Right renal cortex interstitium (tissue), 3 donors: Measurements from ENCODE around the gene KCNJ3. TPM values are rescaled to one million over a fixed set of nuclear protein-coding genes. Genes with fewer than 3 reads are reported as not detected.

ENCODE experiments used
- DNase-seq, 3 donors: peaks; one replicate each; pipeline ENCODE4 v3.0.0-alpha.2; 2013; ENCODE audit warnings: low read depth in 3 of 3, low spot score in 2 of 3
- polyA plus RNA-seq, 3 donors: library from polyadenylated mRNA; unstranded; fragments of 120-200 nt; gene quantifications; one replicate each; pipeline ENCODE4 v1.2.1, GENCODE V29; 2013; ENCODE audit not compliant: insufficient read length in 3 of 3

KCNJ3 gene, protein sequence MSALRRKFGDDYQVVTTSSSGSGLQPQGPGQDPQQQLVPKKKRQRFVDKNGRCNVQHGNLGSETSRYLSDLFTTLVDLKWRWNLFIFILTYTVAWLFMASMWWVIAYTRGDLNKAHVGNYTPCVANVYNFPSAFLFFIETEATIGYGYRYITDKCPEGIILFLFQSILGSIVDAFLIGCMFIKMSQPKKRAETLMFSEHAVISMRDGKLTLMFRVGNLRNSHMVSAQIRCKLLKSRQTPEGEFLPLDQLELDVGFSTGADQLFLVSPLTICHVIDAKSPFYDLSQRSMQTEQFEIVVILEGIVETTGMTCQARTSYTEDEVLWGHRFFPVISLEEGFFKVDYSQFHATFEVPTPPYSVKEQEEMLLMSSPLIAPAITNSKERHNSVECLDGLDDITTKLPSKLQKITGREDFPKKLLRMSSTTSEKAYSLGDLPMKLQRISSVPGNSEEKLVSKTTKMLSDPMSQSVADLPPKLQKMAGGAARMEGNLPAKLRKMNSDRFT
- 1 to 10 TPM; 6.4 to 9.5 (median 7.9) TPM for polyA plus RNA-seq

DNA sequence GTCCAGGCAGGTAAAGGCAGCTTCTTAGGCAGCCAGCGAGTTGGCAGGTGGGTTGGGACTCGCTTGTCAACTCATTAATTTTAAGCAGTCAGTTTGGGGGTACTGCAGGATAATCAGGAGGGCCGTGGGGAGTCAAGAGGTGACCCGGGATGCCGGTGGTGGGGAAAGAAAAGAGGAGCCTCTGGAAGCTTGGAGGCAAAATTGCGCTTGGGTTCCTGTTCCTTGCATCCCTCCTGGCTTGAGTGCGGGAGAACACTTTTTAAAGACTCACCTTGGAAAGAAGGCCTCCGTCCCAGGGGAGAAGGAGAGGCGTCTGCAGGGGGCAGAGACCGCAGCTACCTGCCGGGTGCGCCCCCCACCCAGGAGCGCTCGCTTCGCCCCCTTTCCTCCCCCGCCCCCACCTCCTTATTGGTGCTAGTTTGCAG lies at the start of gene KCNJ3:
TSS of gene KCNJ3 (plus strand) at position 400 of the 425 bp plus-strand sequence. CDS start 81 bp downstream, outside the sequence.
- DNase-seq: no peak

DNA sequence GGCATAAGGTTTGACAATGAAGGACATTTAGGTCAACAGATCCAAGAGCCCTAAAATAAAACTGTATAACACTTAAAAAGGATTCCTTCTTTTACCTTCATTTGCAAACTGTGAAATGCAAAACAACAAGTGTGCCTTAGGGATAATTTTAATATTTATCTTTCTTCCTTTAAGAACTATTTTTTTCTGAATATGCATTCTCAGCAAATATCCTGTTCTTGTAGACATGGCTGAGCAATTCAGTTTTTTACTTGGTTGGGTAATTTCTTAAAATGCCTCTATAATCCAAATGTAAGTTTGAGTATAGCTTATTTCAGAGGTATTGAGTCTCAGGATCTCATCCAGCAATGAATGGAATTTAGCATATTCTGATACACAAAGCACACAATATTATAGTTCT lies 43.0 kb upstream of the KCNJ3 start:
- DNase-seq: no peak

DNA sequence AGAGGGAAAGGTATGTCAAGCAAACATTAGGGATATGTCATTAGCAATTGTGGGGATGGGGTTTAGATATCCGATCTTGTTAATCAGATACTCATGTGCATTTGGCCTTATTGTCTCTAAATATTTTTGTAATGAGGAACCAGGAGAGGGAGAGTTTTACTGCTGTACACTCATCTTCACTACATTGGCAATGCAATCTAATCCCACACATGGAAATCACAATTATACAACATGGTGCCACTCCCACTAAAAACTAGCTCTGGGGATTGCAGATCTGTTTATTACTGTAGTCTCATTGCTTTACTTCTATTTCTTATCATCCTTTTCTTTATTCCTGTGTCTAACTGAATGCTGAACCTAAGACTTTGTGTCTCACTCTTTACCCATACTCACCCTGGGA lies 39.6 kb upstream of the KCNJ3 start:
- no peak for DNase-seq

DNA sequence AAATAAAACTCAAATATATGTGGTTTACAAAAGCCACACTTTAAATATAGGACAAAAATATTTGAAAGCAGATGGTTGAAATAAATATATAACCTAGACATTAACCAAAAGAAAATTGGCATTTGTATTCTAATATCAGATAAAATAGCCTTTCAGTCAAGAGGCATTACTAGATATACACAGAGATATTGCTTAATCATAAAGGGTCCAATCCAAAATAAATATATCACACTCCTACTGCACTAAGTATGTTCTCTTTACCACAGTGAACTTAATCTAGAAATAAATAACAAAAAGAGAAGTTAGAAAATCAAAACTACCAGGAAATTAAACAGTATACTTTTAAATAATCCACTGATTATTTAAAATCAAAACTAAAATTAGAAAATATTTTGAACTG lies 34.2 kb upstream of the KCNJ3 start:
- DNase-seq: no peak

DNA sequence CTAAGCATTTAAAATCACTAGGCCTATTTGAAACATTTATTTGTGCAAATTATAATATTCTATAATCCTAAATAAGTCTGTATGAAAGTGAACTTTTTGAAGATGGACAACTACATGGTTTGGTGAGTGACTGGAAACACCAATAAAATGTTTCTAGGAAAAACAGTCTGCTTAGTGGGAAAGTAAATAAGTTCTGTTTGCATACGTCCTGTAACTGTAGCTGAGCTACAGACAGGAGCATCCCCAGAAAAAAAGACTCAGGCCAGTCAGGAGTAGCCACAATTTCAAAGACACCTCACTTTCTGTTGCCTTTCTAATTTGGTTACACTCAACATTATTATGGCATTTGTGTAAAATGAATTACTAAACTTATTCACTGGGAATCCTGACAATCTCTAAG lies 28.4 kb upstream of the KCNJ3 start:
- DNase-seq: no peak

DNA sequence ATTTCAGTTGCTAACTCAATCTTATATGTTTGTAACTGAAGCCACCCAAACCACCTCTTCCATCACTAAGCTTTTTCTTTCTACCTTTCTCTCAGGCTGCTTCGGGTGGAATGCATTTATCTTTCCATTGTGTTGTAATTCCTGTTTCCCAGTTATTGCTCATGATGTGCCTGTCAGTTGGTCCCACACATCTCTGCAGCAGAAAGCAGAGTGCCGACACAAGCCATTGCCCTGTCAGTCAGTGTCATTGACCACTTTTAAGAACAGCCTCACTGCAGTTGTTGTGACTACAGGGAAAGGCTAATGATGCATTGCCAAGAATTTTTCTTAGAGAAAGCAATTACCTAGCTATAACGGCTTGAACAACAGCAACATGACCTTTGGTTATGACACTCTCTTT lies 24.8 kb upstream of the KCNJ3 start:
- DNase-seq: no peak

DNA sequence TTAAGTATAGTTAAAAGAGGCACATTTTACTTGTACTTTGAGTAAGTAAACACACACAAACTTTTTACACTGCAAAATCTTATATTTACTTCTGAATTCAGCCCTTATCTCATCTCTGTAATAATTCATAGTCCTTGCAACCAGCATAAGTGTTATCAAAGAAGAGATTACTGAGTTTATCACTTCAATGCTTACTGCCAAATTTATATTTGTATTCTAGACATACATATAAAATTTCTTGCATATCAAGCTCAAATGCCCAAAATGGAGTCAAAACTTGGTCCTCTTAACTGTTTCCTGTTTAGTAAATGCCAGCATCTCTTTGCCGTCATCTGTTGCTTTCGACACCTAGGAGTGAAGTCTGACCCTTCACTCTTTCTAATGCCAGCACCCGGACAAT lies 21.1 kb upstream of the KCNJ3 start:
- no peak for DNase-seq

DNA sequence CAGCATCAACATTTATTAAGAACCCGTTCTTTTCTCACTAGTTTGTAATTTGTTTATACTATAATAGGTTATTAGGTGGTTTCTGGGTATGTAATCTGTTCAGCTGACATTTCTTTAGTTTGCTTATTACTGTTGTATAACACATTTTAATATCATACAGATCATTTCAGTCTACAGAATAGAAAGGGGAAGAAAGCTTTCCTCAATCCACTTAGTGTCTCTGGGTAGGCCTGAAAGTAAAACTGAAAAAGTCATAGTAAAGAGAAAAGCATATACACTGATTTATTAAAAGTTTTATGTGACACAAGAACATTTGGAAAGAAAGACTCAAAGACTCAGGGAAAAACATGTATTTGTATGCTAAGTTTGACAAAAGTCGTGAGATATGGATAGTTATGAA lies 16.8 kb upstream of the KCNJ3 start:
- no peak for DNase-seq

DNA sequence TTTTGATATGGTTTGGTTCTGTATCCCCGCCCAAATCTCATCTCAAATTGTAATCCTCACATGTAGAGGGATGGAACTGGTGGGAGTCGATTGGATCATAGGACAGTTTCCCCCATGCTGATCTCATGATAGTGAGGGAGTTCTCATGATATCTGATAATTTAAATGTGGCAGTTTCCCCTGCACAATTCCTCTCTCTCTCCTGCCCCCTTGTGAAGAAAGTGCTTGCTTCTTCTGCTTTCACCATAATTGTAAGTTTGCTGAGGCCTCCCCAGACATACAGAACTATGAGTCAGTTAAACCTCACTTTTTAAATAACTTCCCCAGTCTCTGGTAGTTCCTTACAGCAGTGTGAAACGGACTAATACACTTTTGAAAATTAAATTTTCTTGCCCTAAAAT lies 12.3 kb upstream of the KCNJ3 start:
- no peak for DNase-seq

DNA sequence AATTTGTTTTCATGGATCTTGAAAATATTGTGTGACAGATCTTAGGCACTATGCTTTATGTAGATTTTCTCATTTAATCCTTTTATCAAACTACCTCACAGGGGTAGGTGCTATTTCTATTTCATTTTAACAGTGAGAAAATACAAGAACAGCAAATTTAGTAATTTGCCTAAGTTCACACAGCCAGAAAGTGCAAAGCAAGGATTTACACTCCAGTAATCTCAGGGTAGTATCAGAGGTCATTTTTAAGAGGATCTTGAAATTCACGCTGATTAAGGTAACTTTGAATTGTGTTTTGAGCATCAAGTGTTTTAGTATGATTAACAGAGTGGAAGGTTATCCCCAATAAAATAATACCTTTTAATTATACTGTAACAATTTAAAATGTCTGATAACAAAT lies 10.1 kb upstream of the KCNJ3 start:
- DNase-seq: no peak

DNA sequence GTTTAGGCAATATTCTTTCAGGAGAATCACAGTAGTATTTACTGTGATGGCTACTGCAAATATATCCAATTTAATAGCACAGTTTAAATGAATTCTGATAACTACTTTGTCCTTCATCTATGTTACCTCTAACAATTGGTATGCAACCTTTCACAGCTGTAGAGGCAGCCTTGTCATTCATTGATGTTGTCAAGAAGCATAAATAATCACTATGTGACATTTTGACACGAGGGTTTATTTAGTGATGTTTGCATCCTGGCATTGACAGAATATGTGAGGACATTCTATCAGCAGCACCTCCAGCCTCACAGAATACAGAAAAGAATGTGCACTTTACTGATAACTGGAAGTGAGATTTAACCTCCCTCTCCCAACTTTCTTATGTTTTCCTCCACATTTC lies 9.3 kb upstream of the KCNJ3 start:
- DNase-seq: no peak

DNA sequence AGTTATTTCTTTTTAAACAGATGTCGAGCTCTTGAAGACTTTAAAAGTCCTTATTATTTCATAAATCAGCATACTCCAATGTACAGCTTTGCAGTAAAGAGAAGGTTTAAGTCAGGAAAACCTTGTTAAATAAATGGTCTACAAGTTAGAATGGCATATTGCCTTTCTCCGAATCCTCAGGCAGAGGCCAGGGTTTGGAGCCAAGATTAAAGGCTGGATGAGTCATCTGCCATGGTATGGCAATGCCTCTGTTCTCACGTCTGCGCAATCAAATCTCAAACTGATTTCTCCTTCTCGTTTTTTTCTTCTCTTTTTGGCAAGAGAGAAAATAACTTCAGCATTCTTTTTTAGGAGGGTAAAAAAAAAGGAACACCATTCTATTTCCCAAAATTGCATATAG lies 5.6 kb upstream of the KCNJ3 start:
- DNase-seq: no peak

DNA sequence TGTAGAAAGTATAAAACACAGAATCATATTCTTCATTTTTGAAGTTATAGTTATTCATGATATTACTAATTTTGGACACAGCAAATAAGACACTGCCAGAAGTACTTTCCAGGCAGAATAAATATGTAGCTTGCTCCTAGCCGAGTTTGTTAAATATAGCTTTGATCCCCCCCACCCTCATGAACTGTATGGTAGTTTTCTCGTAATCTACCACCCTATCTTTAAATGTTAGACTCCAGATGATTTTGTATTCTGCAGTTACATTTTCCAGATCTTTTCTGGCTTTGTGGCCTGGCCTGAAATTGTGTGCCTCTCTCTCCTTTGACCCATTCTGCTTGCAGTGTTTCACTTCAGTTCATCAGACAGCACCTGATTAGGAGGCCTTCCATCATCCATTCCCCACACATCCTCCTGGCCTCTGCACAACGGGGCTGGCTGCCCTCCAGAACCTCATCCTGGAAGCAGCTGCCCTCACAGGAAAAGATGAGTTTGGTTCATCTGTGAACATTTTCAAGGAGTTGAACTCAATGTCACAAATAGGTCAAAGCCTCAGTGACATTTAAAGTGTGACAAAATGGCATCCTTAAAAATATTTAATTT lies 4.7 kb upstream of the KCNJ3 start:
- DNase-seq: no peak

DNA sequence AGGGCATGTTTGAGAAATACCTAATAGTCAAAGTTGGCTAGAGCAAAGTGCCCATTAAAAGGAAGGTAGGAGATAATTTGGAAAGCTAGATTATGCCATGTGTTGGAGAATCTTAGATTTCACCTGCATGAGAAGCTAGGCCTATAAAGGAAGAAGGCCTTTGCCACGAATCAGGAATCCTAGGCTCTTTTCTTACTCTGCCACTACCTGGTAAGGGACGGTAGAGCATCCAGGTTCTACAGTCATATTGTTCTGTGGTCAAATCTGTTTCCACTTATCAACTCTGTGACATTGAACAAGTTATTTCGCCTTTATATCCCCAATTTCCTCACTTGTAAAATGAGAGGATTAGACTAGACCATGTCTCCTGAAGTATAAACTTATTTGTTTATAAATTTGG lies 3.6 kb upstream of the KCNJ3 start:
- no peak for DNase-seq

DNA sequence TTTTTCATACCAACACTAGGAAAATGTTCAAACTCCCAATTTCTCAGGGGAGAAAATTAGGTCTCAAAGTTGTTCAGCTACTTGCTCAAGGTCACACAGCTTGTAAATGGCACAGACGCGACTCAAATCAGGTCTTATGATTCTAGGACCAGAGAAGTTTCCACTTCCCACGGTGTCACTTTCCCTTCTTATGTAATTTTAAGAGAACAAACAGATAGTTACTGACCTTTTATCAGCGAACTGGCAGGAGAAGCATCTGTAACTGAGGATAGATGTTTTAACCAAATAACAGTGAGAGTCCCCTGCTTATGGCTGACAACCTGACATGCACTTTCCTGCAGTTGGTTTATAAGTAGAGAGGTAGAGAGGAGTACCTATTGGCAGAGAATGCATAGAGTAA lies 2.1 kb upstream of the KCNJ3 start:
- DNase-seq: no peak

DNA sequence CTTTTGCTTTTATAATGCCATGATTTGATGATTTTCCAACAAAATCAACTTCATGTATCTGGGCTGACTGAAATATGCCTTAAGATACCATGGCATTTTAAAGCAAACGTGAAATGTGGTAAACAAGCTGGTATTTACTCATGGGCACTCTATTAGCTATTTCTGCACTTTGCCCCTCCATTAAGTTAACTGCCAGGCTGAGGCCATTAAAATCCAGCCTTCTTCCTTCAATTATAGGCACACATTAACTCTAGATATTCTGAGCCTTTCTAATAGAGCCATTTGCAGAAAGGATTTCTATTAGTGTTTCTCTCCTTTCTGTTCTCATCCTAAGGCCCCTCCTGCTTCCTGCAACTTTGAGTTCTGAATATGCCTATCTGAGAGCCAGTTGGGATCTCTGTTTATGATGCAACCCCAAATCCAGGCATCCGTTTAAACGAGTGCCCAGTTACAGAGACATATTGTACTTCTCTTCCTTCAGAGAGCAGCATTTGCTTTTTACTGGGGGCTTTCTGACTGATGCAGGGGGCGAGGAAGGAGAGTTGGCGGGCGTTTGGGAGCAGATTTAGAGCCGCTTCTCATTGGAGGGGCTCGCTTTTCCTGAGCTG lies 1.6 kb upstream of the KCNJ3 start:
- DNase-seq: no peak

DNA sequence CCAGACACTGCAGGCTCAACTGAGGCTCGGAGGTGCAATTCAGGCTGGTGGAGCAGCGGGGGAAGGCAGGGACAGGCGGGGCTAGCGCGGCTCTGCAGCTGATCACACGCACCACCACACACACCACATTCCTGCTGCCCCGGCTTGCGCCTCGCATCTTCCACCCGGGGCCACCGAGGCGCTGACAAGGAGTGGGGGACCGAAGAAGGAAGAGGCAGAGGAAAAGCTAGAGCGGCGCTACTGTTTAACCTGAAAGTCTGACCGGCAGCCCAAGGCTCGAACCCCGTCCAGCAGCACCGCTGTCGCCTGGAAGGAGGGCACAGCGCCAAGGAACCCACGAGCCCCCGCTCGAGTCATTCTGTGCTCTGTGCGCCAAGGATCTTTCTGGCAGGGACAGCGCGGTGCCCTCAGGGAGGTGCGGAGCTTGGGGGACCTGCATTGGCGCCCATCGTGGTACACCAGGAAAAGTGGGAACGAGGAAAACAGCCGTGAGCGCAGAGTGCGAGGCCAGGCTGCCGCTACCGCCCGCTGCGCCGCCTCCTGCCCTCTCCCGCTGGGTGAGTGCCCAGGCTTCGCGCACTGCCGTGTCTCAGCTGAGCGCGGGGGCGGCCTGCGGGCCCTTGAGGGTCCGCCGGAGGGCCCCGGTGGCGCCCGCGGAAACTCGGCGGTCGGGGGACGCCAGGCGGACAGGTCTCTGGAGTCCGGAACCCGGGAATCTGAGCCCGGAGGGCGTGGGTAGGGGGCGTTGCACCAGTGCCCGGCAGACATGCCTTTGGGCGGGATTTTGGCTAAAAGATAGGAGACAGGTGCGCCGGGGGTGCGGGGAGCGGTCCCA lies 860 bp upstream of the KCNJ3 start:
- no peak for DNase-seq

DNA sequence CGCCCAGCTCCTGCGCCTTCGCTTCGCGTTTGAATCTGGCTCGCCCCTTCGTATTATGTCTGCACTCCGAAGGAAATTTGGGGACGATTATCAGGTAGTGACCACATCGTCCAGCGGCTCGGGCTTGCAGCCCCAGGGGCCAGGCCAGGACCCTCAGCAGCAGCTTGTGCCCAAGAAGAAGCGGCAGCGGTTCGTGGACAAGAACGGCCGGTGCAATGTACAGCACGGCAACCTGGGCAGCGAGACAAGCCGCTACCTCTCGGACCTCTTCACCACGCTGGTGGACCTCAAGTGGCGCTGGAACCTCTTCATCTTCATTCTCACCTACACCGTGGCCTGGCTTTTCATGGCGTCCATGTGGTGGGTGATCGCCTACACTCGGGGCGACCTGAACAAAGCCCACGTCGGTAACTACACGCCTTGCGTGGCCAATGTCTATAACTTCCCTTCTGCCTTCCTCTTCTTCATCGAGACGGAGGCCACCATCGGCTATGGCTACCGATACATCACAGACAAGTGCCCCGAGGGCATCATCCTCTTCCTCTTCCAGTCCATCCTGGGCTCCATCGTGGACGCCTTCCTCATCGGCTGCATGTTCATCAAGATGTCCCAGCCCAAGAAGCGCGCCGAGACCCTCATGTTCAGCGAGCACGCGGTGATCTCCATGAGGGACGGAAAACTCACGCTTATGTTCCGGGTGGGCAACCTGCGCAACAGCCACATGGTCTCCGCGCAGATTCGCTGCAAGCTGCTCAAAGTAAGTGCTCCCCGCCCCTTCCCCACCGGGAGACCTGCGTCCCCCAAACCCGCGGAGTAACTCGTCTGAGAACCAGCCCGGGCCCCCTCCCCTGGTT lies 453 bp downstream of the KCNJ3 start:
- no peak for DNase-seq

DNA sequence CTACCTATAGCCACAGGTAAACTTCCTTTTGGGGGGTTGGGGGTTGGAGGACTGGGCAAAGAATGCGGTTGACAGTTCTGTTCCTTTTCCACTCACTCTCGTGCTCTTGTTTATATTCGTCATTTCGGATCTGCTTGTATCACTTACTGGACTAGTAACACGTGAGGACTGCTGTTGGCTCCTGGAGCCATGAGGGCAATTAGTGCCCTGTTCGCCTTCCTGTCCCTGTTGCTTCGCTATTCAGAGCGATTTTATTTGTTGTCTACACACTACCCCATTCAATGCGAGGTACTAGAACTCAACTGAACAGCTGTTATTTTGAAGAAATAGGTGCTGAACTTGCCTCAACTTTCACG lies 1.1 kb downstream of the KCNJ3 start:
- DNase-seq: no peak

DNA sequence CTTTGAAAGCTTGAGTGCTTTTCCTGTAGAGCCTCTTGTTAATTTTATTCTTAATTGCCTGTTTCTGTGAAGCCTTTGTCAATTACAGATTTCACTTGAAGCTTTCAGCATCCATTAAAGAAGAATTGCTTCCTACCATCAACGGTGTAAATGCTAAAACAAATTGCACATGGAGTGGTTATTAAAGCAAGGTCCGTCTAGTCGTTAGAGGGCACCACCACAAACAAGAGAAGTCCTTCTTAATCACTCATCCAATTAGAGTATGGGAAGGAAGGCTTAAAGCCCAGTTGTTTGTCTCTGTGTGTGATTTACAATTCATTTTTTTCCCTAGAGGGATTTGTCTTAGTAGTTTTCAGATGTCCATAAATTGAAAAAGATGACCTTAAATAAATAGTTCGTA lies 1.6 kb downstream of the KCNJ3 start:
- no peak for DNase-seq
